HepG2 (cell line): ENCODE measurements around the gene VEGFA. TPM values are rescaled to one million over a fixed set of nuclear protein-coding genes. Genes with fewer than 3 reads are reported as not detected.

Experiments used
- ATAC-seq: fragments of 200-7000 bp; cut with Tn5 transposase; 3 replicates; pipeline ENCODE4 v1.9.1; 2020; ENCODE audit warnings: mild to moderate bottlenecking, moderate library complexity
- BruUV-seq: library from RNA; stranded (reverse); fragments of 400-500 nt; replicated peaks from 2 replicates; lab custom pipeline; 2021; lab: Mats Ljungman, UMichigan
- CTCF ChIA-PET: fragments of 300-600 bp; formaldehyde crosslinking; extraction: SDS; loops from one replicate; lab custom pipeline; 2021; ENCODE audit warnings: low total read pairs, inconsistent platforms, low intra/inter-chr PET ratio; lab: Yijun Ruan, JAX
- POLR2A ChIA-PET: fragments of 350-600 bp; sonication (Branson Sonifier 250); formaldehyde crosslinking; loops from one replicate; lab custom pipeline; 2020; ENCODE audit warnings: antibody characterized with exemption, inconsistent platforms; lab: Yijun Ruan, JAX
- DNase-seq: peaks from one replicate; pipeline ENCODE4 v3.0.0-alpha.2; 2015; ENCODE audit warnings: low spot score
- FAIRE-seq: peaks from 3 replicates; lab custom pipeline; 2011; peaks lifted over from hg19 to GRCh38; lab: Jason Lieb, UNC
- H2AFZ ChIP-seq: one replicate; pipeline ENCODE4 v1.6.1; 2011; ENCODE audit warnings: low read length, inconsistent platforms
- H3K27ac ChIP-seq: fragments of 300-600 bp; 3 replicates; pipeline ENCODE4 v1.8.0; 2011; ENCODE audit warnings: mixed run types, mild to moderate bottlenecking, mixed read lengths, low read length, inconsistent platforms; ENCODE audit not compliant: insufficient read depth; ENCODE audit errors: extremely low read length
- H3K27me3 ChIP-seq, 2 experiments: fragments of 200-600 bp in 1 of 2; 2 replicates in 1 of 2; 3 replicates in 1 of 2; pipeline versions ENCODE4 v1.6.0 to v1.8.0; 2011; ENCODE audit warnings: low read length in 2 of 2, mild to moderate bottlenecking in 2 of 2, moderate library complexity in 2 of 2, inconsistent platforms in 1 of 2; ENCODE audit not compliant: insufficient read depth in 2 of 2, control insufficient read depth in 1 of 2
- H3K36me3 ChIP-seq, 2 experiments: fragments of 200-600 bp in 1 of 2; replicated peaks in 1 of 2; 2 replicates in 1 of 2; 3 replicates in 1 of 2; pipeline versions ENCODE4 v1.5.1 to v1.8.0; 2011; ENCODE audit warnings: low read length in 2 of 2, inconsistent platforms in 1 of 2; ENCODE audit not compliant: insufficient read depth in 2 of 2, control insufficient read depth in 1 of 2
- H3K4me1 ChIP-seq: 2 replicates; pipeline ENCODE4 v1.5.1; 2012; ENCODE audit warnings: low read length, inconsistent platforms; ENCODE audit not compliant: insufficient read depth
- H3K4me2 ChIP-seq: 2 replicates; pipeline ENCODE4 v1.6.0; 2011; ENCODE audit warnings: low read depth, low read length, inconsistent platforms
- H3K4me3 ChIP-seq, 3 experiments: fragments of 200-600 bp in 1 of 3; sonication (generic), shearing (Covaris generic) in 1 of 3; replicated peaks in 1 of 3; 2 replicates each; pipeline ENCODE4 v1.5.1; 2011 to 2016; ENCODE audit warnings: low read length in 3 of 3, inconsistent platforms in 2 of 3, low read depth in 2 of 3, mild to moderate bottlenecking in 2 of 3, control low read depth in 1 of 3, mixed read lengths in 1 of 3; ENCODE audit not compliant: insufficient read depth in 1 of 3
- H3K79me2 ChIP-seq: one replicate; pipeline ENCODE4 v1.6.1; 2011; ENCODE audit warnings: low read length, inconsistent platforms; ENCODE audit not compliant: insufficient read depth
- H3K9ac ChIP-seq: 2 replicates; pipeline ENCODE4 v1.6.0; 2011; ENCODE audit warnings: mild to moderate bottlenecking, low read depth, low read length, inconsistent platforms; ENCODE audit not compliant: insufficient read depth
- H3K9me3 ChIP-seq: 2 replicates; pipeline ENCODE4 v1.5.1; 2012; ENCODE audit warnings: mild to moderate bottlenecking, low read length
- H4K20me1 ChIP-seq: 2 replicates; pipeline ENCODE4 v1.6.0; 2011; ENCODE audit warnings: inconsistent platforms, mild to moderate bottlenecking, low read length, moderate library complexity; ENCODE audit not compliant: insufficient read depth
- ARHGAP35 ChIP-seq: sonication (generic); formaldehyde crosslinking; IDR thresholded peaks from 2 replicates; pipeline ENCODE4 v1.9.0; 2022; ENCODE audit warnings: mild to moderate bottlenecking, inconsistent platforms, moderate library complexity, missing genetic modification reagents, borderline replicate concordance
- ATF5 ChIP-seq: sonication (generic); formaldehyde crosslinking; IDR thresholded peaks from 2 replicates; pipeline ENCODE4 v1.4.0; 2020; ENCODE audit warnings: mild to moderate bottlenecking, low read depth, missing genetic modification reagents
- ATF7 ChIP-seq, 2 experiments: fragments of 450-650 bp in 1 of 2; sonication (generic) in 1 of 2; formaldehyde crosslinking in 1 of 2; IDR thresholded peaks; 2 replicates each; pipeline versions ENCODE4 v1.4.0 to v1.6.1; 2016 to 2020; ENCODE audit warnings: antibody characterized with exemption in 1 of 2, mild to moderate bottlenecking in 1 of 2, missing genetic modification reagents in 1 of 2
- CREM ChIP-seq, 2 experiments: sonication (generic) in 1 of 2; formaldehyde crosslinking in 1 of 2; IDR thresholded peaks; 2 replicates each; pipeline versions ENCODE4 v1.4.0 to v1.6.1; 2016 to 2020; ENCODE audit warnings: antibody characterized with exemption in 1 of 2, mild to moderate bottlenecking in 1 of 2, missing genetic modification reagents in 1 of 2
- DR1 ChIP-seq: sonication (generic); formaldehyde crosslinking; IDR thresholded peaks from 2 replicates; pipeline ENCODE4 v1.8.0; 2021; ENCODE audit warnings: mild to moderate bottlenecking, missing genetic modification reagents, inconsistent platforms
- JUNB ChIP-seq: sonication (generic); formaldehyde crosslinking; IDR thresholded peaks from 2 replicates; pipeline ENCODE4 v1.8.0; 2022; ENCODE audit warnings: missing genetic modification reagents, mild to moderate bottlenecking, borderline replicate concordance
- KLF15 ChIP-seq: sonication (generic); formaldehyde crosslinking; IDR thresholded peaks from 2 replicates; pipeline ENCODE4 v1.8.1; 2023; ENCODE audit warnings: borderline replicate concordance, mild to moderate bottlenecking, inconsistent platforms, missing genetic modification reagents, mixed read lengths
- KLF16 ChIP-seq, 2 experiments: sonication (generic) in 1 of 2; formaldehyde crosslinking in 1 of 2; IDR thresholded peaks; 2 replicates each; pipeline versions ENCODE4 v1.6.1 to v1.8.0; 2016 to 2023; ENCODE audit warnings: missing genetic modification reagents in 2 of 2, missing compliant biosample characterization in 1 of 2
- MED8 ChIP-seq: sonication (generic); formaldehyde crosslinking; IDR thresholded peaks from 2 replicates; pipeline ENCODE4 v1.8.1; 2023; ENCODE audit warnings: mild to moderate bottlenecking, missing genetic modification reagents; ENCODE audit not compliant: insufficient replicate concordance
- SOX6 ChIP-seq, 2 experiments: fragments of 450-650 bp in 1 of 2; sonication (generic) in 1 of 2; formaldehyde crosslinking in 1 of 2; IDR thresholded peaks; 2 replicates each; pipeline versions ENCODE4 v1.4.0 to v1.6.1; 2017 to 2020; ENCODE audit warnings: antibody characterized with exemption in 1 of 2, mild to moderate bottlenecking in 1 of 2, missing genetic modification reagents in 1 of 2
- ZFY ChIP-seq: sonication (generic); formaldehyde crosslinking; IDR thresholded peaks from 2 replicates; pipeline ENCODE4 v1.4.0; 2020; ENCODE audit warnings: missing genetic modification reagents
- ZMAT3 ChIP-seq: sonication (generic); formaldehyde crosslinking; conservative IDR thresholded peaks from 2 replicates; pipeline ENCODE4 v1.7.0; 2021; ENCODE audit warnings: missing genetic modification reagents
- ZNF280D ChIP-seq: sonication (generic); formaldehyde crosslinking; IDR thresholded peaks from 2 replicates; pipeline ENCODE4 v1.5.1; 2020; ENCODE audit warnings: mild to moderate bottlenecking, missing genetic modification reagents
- ZNF652 ChIP-seq: IDR thresholded peaks from 2 replicates; pipeline ENCODE4 v1.6.1; 2016; ENCODE audit warnings: low read depth, borderline replicate concordance
- ZNF788 ChIP-seq: sonication (generic); formaldehyde crosslinking; IDR thresholded peaks from 2 replicates; pipeline ENCODE4 v1.5.0; 2020; ENCODE audit warnings: mild to moderate bottlenecking, missing genetic modification reagents, borderline replicate concordance
- ZZZ3 ChIP-seq: sonication (generic); formaldehyde crosslinking; IDR thresholded peaks from 2 replicates; pipeline ENCODE4 v1.4.0; 2020; ENCODE audit warnings: missing genetic modification reagents, mild to moderate bottlenecking, borderline replicate concordance
- WGBS: methylation state at CpG from one replicate; pipeline ENCODE4 v1.1.6; 2017; ENCODE audit warnings: low lambda C conversion rate; 5-methylcytosine and 5-hydroxymethylcytosine counted together
- in situ Hi-C: cut with HindIII; loops from 2 replicates; pipeline ENCODE4 v1.10.0; 2017; ENCODE audit warnings: low pct_unique_long_range_greater_than_20kb; ENCODE audit not compliant: extremely low pct_ligation_motif_present
- intact Hi-C: fragments of 100-400 bp; cut with micrococcal nuclease; formaldehyde crosslinking; loops from one replicate; pipeline ENCODE4 v1.10.0; 2022; ENCODE audit not compliant: unreplicated experiment
- polyA plus RNA-seq, 8 experiments: library from polyadenylated mRNA; depleted of rRNA in 3 of 8; stranded (reverse) in 7 of 8; unstranded in 1 of 8; fragments of >200 nt; fragmentation: Illumina TruSeq in 4 of 8; extraction: Trizol in 4 of 8; gene quantifications; 2 replicates each; pipeline versions ENCODE4 v1.2.1 to v1.2.3, GENCODE V29; 2011 to 2016; ENCODE audit warnings: low read depth in 4 of 8, missing spikeins in 1 of 8, mixed read lengths in 1 of 8; ENCODE audit not compliant: insufficient read depth in 1 of 8
- total RNA-seq, 5 experiments: library from RNA; depleted of rRNA; stranded (reverse); fragments of >200 nt; fragmentation: Illumina TruSeq; extraction: Trizol; gene quantifications; 2 replicates each; pipeline ENCODE4 v1.2.3, GENCODE V29; 2016; ENCODE audit warnings: low read depth in 1 of 5
- TF ChIP-seq, protein P1 (sequence below): sonication (generic); formaldehyde crosslinking; IDR thresholded peaks from 2 replicates; pipeline ENCODE4 v1.8.1; 2023; ENCODE audit warnings: mild to moderate bottlenecking, missing genetic modification reagents

VEGFA gene
- total and polyA plus RNA-seq, 2 of the 13 experiments (the other 11 are each of a cell fraction or from before 2014, with no cell fraction given), result 68.1 to 629 TPM

DNA sequence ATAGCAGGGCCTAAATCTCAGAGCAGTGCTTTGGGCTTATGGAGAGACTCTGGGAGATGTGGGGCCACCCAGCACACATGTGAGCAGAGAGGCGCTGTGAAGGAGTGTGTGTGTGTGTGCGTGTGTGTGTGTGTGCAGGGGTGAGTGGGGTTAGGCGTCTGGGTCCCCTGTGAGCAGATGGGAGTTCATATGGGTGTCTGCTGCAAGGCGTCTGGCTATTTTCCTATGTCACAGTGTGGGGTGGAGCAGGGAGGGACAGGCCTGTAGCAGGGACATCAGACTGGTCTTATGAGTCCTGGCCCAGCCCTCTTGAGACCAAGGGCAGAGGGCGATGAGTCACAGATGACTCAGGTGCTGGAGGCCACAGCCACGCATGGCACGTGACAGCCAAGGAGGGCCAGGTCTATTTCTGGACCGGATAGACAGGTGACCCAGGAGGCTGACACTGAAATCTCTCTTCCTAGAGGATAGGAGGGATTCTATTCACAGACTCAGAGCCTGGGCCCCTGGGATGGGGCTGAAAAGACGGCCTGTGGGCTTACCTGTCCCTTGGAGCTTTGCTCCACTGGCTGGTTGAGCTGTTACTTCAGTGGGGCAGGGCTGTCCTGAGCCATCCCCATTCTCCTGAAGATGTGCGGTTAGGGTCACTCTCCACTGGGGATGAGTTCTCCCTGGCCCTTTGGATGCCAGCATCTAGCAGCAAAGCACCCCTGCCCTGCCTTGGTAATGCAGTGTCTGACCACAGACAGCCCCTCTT is 28.9 kb downstream of the VEGFA start:
- DNase-seq, result peak; percentile 83
- FAIRE-seq, result peak; percentile 65
- H2AFZ ChIP-seq, result no peak overlapping the region
- 3% methylated on average over 4 of the region's 10 CpGs for whole genome bisulfite sequencing
- in situ Hi-C loops, result no loop called here
- H3K4me1 ChIP-seq, result peaks cover 84% of the 10 kb centered on the region
- H3K4me2 ChIP-seq, result peak overlapping the region; percentile 48
- no TSS peak for BruUV-seq
- intact Hi-C loops, result loop anchor here (1.0 kb wide), 1 partner anchor 252 kb away; no protein-coding TSS in a partner anchor
- ChIA-PET POLR2A (interaction anchor here (0.5 to 1.0 kb wide), 2 partner anchors 25 to 1603 kb away, joined by 4 read pairs; no protein-coding TSS in a partner anchor), CTCF (interaction anchor here (0.9 kb wide), 1 partner anchor 24 kb away, joined by 3 read pairs; no protein-coding TSS in a partner anchor)
- no peaks in the 10 kb centered on the region for H3K9me3 ChIP-seq
- no peaks in the 10 kb centered on the region for H3K36me3 ChIP-seq
- H3K4me3 ChIP-seq, result peak overlapping the region in 1 of 3 experiments; percentile 19; a peak in 1 of 6 replicates
- peaks cover 2 to 13% of the 10 kb centered on the region in 2 experiments; a peak in 1 of 5 replicates for H3K27me3 ChIP-seq
- H3K79me2 ChIP-seq, result no peaks in the 10 kb centered on the region
- no peak overlapping the region for H3K27ac ChIP-seq
- no peak overlapping the region for H3K9ac ChIP-seq
- peak; percentile 80 for ATAC-seq
- no peaks in the 10 kb centered on the region for H4K20me1 ChIP-seq
- TF ChIP-seq KLF15 (CRISPR knock-in tag), result no peak
- peak; percentile 35; the same call in 1 of the 2 replicates for TF ChIP-seq ZNF788 (CRISPR knock-in tag)
- TF ChIP-seq ZMAT3 (CRISPR knock-in tag), result peak; percentile 83
- no peak for TF ChIP-seq ZNF652 (CRISPR knock-in tag)
- TF ChIP-seq SOX6 (IDR thresholded peaks at IDR 0.05), result no peak
- TF ChIP-seq SOX6 (CRISPR knock-in tag; IDR thresholded peaks at IDR 0.05), result peak; percentile 71
- TF ChIP-seq DR1 (CRISPR knock-in tag), result no peak
- 0 out of 2 replicates have a peak, but pooled peaks have one; percentile 85 for TF ChIP-seq ZZZ3 (CRISPR knock-in tag)
- TF ChIP-seq ATF5, result 0 out of 2 replicates have a peak, but pooled peaks have one; percentile 33
- TF ChIP-seq CREM (IDR thresholded peaks at IDR 0.05), result 0 out of 2 replicates have a peak, but pooled peaks have one; percentile 16
- no peak for TF ChIP-seq CREM (CRISPR knock-in tag; IDR thresholded peaks at IDR 0.05)
- TF ChIP-seq, protein P1, sequence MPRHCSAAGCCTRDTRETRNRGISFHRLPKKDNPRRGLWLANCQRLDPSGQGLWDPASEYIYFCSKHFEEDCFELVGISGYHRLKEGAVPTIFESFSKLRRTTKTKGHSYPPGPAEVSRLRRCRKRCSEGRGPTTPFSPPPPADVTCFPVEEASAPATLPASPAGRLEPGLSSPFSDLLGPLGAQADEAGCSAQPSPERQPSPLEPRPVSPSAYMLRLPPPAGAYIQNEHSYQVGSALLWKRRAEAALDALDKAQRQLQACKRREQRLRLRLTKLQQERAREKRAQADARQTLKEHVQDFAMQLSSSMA (CRISPR knock-in tag), result no peak
- peak in 1 of 2 experiments; percentile 73; a peak in 2 of 4 replicates for TF ChIP-seq KLF16 (CRISPR knock-in tag; IDR thresholded peaks at IDR 0.05)
- no peak; the same call in 1 of the 2 replicates for TF ChIP-seq ARHGAP35 (CRISPR knock-in tag)
- TF ChIP-seq ZNF280D (CRISPR knock-in tag), result peak; percentile 64; the same call in 1 of the 2 replicates
- no peak for TF ChIP-seq ATF7 (IDR thresholded peaks at IDR 0.05)
- 0 out of 2 replicates have a peak, but pooled peaks have one; percentile 44 for TF ChIP-seq ATF7 (CRISPR knock-in tag; IDR thresholded peaks at IDR 0.05)
- no peak for TF ChIP-seq MED8 (CRISPR knock-in tag)
- peak; percentile 49; the same call in 1 of the 2 replicates for TF ChIP-seq ZFY
- peak; percentile 96 for TF ChIP-seq JUNB (CRISPR knock-in tag)
